H9 (cell line): Measurements from ENCODE around the gene BACH2. TPM values are rescaled to one million over a fixed set of nuclear protein-coding genes. Genes with fewer than 3 reads are reported as not detected.

Experiments
- DNase-seq: peaks from one replicate; pipeline ENCODE4 v3.0.0-alpha.2; 2017
- H2AFZ ChIP-seq: one replicate; pipeline ENCODE4 v1.6.1; 2013; ENCODE audit warnings: mild to moderate bottlenecking, low read length, control low read depth, moderate library complexity
- H2AK5ac ChIP-seq: 2 replicates; pipeline ENCODE4 v1.6.1; 2013; ENCODE audit warnings: low read length, control low read depth, mixed read lengths; ENCODE audit not compliant: insufficient read length
- H2BK120ac ChIP-seq: one replicate; pipeline ENCODE4 v1.6.1; 2013; ENCODE audit warnings: low read depth, mild to moderate bottlenecking, low read length, control low read depth, inconsistent platforms; ENCODE audit not compliant: poor library complexity, severe bottlenecking
- H2BK12ac ChIP-seq: 2 replicates; pipeline ENCODE4 v1.6.1; 2013; ENCODE audit warnings: low read length, control low read depth, mixed read lengths, low read depth; ENCODE audit not compliant: insufficient read length
- H2BK15ac ChIP-seq: 2 replicates; pipeline ENCODE4 v1.6.1; 2013; ENCODE audit warnings: low read depth, low read length, control low read depth
- H2BK20ac ChIP-seq: one replicate; pipeline ENCODE4 v1.6.1; 2013; ENCODE audit warnings: low read depth, mild to moderate bottlenecking, low read length, control low read depth, inconsistent platforms; ENCODE audit not compliant: poor library complexity, severe bottlenecking
- H2BK5ac ChIP-seq: 2 replicates; pipeline ENCODE4 v1.6.1; 2013; ENCODE audit warnings: low read length, control low read depth, mixed read lengths; ENCODE audit not compliant: insufficient read length
- H3K14ac ChIP-seq: 2 replicates; pipeline ENCODE4 v1.6.1; 2013; ENCODE audit warnings: low read length, control low read depth; ENCODE audit not compliant: insufficient read depth
- H3K18ac ChIP-seq: 2 replicates; pipeline ENCODE4 v1.6.1; 2013; ENCODE audit warnings: low read depth, mild to moderate bottlenecking, mixed read lengths, low read length, control low read depth; ENCODE audit not compliant: insufficient read length
- H3K23ac ChIP-seq: 2 replicates; pipeline ENCODE4 v1.6.1; 2013; ENCODE audit warnings: low read length, control low read depth, mixed read lengths, low read depth; ENCODE audit not compliant: insufficient read length
- H3K23me2 ChIP-seq: 2 replicates; pipeline ENCODE4 v1.6.1; 2013; ENCODE audit warnings: low read depth, mild to moderate bottlenecking, mixed read lengths, low read length, control low read depth; ENCODE audit not compliant: insufficient read length, poor library complexity, severe bottlenecking
- H3K27ac ChIP-seq: 2 replicates; pipeline ENCODE4 v1.5.1; 2013; ENCODE audit warnings: low read length, control low read depth, mixed read lengths, low read depth; ENCODE audit not compliant: insufficient read length
- H3K27me3 ChIP-seq: 2 replicates; pipeline ENCODE4 v1.6.1; 2013; ENCODE audit warnings: low read length, control low read depth, inconsistent platforms; ENCODE audit not compliant: insufficient read depth
- H3K4ac ChIP-seq: 2 replicates; pipeline ENCODE4 v1.6.1; 2013; ENCODE audit warnings: low read depth, mild to moderate bottlenecking, control low read depth, inconsistent platforms, low read length, moderate library complexity
- H3K4me1 ChIP-seq: 2 replicates; pipeline ENCODE4 v1.6.1; 2013; ENCODE audit warnings: low read length, control low read depth, inconsistent platforms; ENCODE audit not compliant: insufficient read depth
- H3K4me2 ChIP-seq: 2 replicates; pipeline ENCODE4 v1.6.1; 2013; ENCODE audit warnings: low read length, control low read depth, mixed read lengths; ENCODE audit not compliant: insufficient read length, insufficient read depth
- H3K56ac ChIP-seq: 2 replicates; pipeline ENCODE4 v1.6.1; 2013; ENCODE audit warnings: low read depth, mild to moderate bottlenecking, mixed read lengths, low read length, control low read depth; ENCODE audit not compliant: insufficient read length
- H3K79me1 ChIP-seq: 2 replicates; pipeline ENCODE4 v1.6.1; 2013; ENCODE audit warnings: low read depth, mild to moderate bottlenecking, moderate library complexity, low read length, control low read depth, inconsistent platforms; ENCODE audit not compliant: insufficient read depth, poor library complexity, severe bottlenecking
- H3K79me2 ChIP-seq: 2 replicates; pipeline ENCODE4 v1.6.1; 2013; ENCODE audit warnings: low read length, control low read depth, inconsistent platforms; ENCODE audit not compliant: insufficient read depth
- H3K9ac ChIP-seq: 2 replicates; pipeline ENCODE4 v1.6.1; 2013; ENCODE audit warnings: low read length, control low read depth, mixed read lengths; ENCODE audit not compliant: insufficient read length; ENCODE audit errors: extremely low read depth
- H3K9me3 ChIP-seq: one replicate; pipeline ENCODE4 v1.6.1; 2013; ENCODE audit warnings: low read depth, low read length, inconsistent platforms; ENCODE audit not compliant: control insufficient read depth
- H3T11ph ChIP-seq: one replicate; pipeline ENCODE4 v1.6.1; 2013; ENCODE audit warnings: mild to moderate bottlenecking, low read length, control low read depth, inconsistent platforms
- H4K20me1 ChIP-seq: one replicate; pipeline ENCODE4 v1.6.1; 2013; ENCODE audit not compliant: control insufficient read depth, insufficient read length, insufficient read depth
- H4K5ac ChIP-seq: 2 replicates; pipeline ENCODE4 v1.6.1; 2013; ENCODE audit warnings: low read depth, mild to moderate bottlenecking, mixed read lengths, low read length, control low read depth; ENCODE audit not compliant: insufficient read length
- H4K8ac ChIP-seq: replicated peaks from 2 replicates; pipeline ENCODE4 v1.6.1; 2013; ENCODE audit warnings: low read length, control low read depth, mixed read lengths, low read depth; ENCODE audit not compliant: insufficient read length
- H4K91ac ChIP-seq: 2 replicates; pipeline ENCODE4 v1.6.1; 2013; ENCODE audit warnings: low read depth, mild to moderate bottlenecking, moderate library complexity, mixed read lengths, low read length, control low read depth; ENCODE audit not compliant: insufficient read length
- H3K27ac Mint-ChIP-seq, 3 experiments: 2 replicates in 2 of 3; 3 replicates in 1 of 3; pipeline ENCODE4 v1.8.0; 2020 to 2021; ENCODE audit warnings: mixed read lengths in 3 of 3, mild to moderate bottlenecking in 1 of 3, moderate library complexity in 1 of 3
- H3K27me3 Mint-ChIP-seq: 2 replicates; pipeline ENCODE4 v1.8.0; 2021; ENCODE audit warnings: low read depth, mild to moderate bottlenecking, moderate library complexity, mixed read lengths
- H3K36me3 Mint-ChIP-seq, 3 experiments: 2 replicates in 2 of 3; 3 replicates in 1 of 3; pipeline ENCODE4 v1.8.0; 2020 to 2021; ENCODE audit warnings: low read depth in 3 of 3, mixed read lengths in 3 of 3; ENCODE audit not compliant: insufficient read depth in 1 of 3
- H3K4me1 Mint-ChIP-seq, 2 experiments: 2 replicates each; pipeline ENCODE4 v1.8.0; 2020; ENCODE audit warnings: mixed read lengths in 2 of 2
- H3K4me3 Mint-ChIP-seq, 2 experiments: 2 replicates in 1 of 2; 3 replicates in 1 of 2; pipeline ENCODE4 v1.8.0; 2020 to 2021; ENCODE audit warnings: mild to moderate bottlenecking in 2 of 2, mixed read lengths in 2 of 2, moderate library complexity in 1 of 2
- H3K9me3 Mint-ChIP-seq, 2 experiments: 2 replicates in 1 of 2; 3 replicates in 1 of 2; pipeline ENCODE4 v1.8.0; 2020; ENCODE audit warnings: mild to moderate bottlenecking in 2 of 2, mixed read lengths in 2 of 2, moderate library complexity in 1 of 2
- WGBS: extraction: QIAGEN DNeasy Blood & Tissue Kit; methylation state at CpG from one replicate; pipeline ENCODE4 v1.1.7; 2013; ENCODE audit warnings: missing lambda C conversion rate, low lambda C conversion rate, mixed read lengths; ENCODE audit not compliant: insufficient read length; ENCODE audit errors: extremely low coverage; 5-methylcytosine and 5-hydroxymethylcytosine counted together
- total RNA-seq: library from RNA; stranded (reverse); gene quantifications from 2 replicates; pipeline ENCODE4 v1.2.1, GENCODE V29; 2021
- TF ChIP-seq, protein P1 (sequence below): fragments of 200-600 bp; sonication (generic); conservative IDR thresholded peaks from 3 replicates; pipeline ENCODE4 v1.8.0; 2021; ENCODE audit warnings: antibody characterized with exemption, mild to moderate bottlenecking

The BACH2 gene
- total RNA-seq, 1 experiment from 2014 or later: 2.0 TPM

DNA sequence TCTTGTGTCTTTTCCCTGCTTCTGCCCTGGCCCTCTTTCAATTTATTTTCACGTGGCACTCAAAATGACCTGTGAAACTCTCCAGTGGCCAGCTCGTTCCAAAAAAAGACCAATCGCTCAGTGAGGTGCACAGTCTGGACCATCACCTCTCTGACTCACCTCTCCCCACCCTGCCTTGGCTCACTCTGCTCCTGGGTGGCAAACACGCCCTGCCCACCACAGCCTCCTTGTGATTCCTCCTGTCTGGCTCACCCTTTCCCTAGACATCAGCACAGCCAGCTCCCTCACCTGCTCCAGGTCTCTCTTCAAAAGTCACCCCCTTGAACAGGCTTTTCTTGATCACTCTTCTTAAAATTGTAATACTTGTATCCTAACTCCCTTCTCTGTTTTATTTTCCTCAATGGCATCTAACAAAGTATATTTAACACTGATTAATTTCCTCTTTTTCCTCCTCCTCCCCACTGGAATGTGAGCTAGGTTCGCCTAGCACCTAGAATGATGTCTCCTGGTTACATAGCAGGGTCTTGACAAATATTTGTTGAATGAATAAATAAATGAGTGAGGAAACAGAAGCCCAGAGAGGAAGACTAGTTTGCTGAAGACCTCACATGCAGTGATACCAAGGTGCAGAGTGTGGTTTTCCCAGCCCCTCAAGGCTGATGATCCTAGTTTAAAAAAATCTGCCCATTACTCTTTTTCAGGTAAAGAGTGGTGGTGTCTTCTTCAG lies 293.4 kb downstream of the BACH2 start:
- no peak overlapping the region for H3K27ac Mint-ChIP-seq
- no peaks in the 10 kb centered on the region for H3K36me3 Mint-ChIP-seq
- Histone ChIP-seq H4K5ac (no peak overlapping the region), H3K79me2 (no peaks in the 10 kb centered on the region), H3K18ac (no peak overlapping the region), H3K23ac (no peak overlapping the region), H2BK20ac (no peak overlapping the region), H4K20me1 (no peaks in the 10 kb centered on the region), H4K8ac (no peak overlapping the region), H2AFZ (no peak overlapping the region), H3K9ac (no peak overlapping the region), H3K4me2 (no peak overlapping the region), H2BK120ac (no peak overlapping the region), H4K91ac (no peak overlapping the region), H3K56ac (no peak overlapping the region), H2BK15ac (no peak overlapping the region), H3K27ac (no peak overlapping the region), H3K27me3 (no peaks in the 10 kb centered on the region), H3T11ph (no peak overlapping the region), H3K4ac (no peak overlapping the region), H3K79me1 (no peaks in the 10 kb centered on the region), H3K23me2 (no peaks in the 10 kb centered on the region), H3K14ac (no peak overlapping the region), H2AK5ac (no peak overlapping the region), H2BK5ac (no peak overlapping the region), H3K4me1 (no peaks in the 10 kb centered on the region), H2BK12ac (no peak overlapping the region), H3K9me3 (no peaks in the 10 kb centered on the region)
- no CpG with 5 or more reads among the region's 5 CpGs for WGBS
- TF ChIP-seq, protein P1, sequence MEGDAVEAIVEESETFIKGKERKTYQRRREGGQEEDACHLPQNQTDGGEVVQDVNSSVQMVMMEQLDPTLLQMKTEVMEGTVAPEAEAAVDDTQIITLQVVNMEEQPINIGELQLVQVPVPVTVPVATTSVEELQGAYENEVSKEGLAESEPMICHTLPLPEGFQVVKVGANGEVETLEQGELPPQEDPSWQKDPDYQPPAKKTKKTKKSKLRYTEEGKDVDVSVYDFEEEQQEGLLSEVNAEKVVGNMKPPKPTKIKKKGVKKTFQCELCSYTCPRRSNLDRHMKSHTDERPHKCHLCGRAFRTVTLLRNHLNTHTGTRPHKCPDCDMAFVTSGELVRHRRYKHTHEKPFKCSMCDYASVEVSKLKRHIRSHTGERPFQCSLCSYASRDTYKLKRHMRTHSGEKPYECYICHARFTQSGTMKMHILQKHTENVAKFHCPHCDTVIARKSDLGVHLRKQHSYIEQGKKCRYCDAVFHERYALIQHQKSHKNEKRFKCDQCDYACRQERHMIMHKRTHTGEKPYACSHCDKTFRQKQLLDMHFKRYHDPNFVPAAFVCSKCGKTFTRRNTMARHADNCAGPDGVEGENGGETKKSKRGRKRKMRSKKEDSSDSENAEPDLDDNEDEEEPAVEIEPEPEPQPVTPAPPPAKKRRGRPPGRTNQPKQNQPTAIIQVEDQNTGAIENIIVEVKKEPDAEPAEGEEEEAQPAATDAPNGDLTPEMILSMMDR: no peak
- no peak for DNase-seq
- no peaks in the 10 kb centered on the region for H3K9me3 Mint-ChIP-seq
- H3K4me1 Mint-ChIP-seq: peaks cover 10% of the 10 kb centered on the region in 2 experiments
- no peak overlapping the region for H3K4me3 Mint-ChIP-seq
- H3K27me3 Mint-ChIP-seq: no peaks in the 10 kb centered on the region
